Prostate gland (tissue), 2 donors: ENCODE data around the gene SPATA18. TPM values are rescaled to one million over a fixed set of nuclear protein-coding genes. Genes with fewer than 3 reads are reported as not detected.

Experiments
- DNase-seq: peaks from one replicate; pipeline ENCODE4 v3.0.0-alpha.2; 2019; ENCODE audit warnings: low spot score
- H3K27ac ChIP-seq, 2 donors: fragments of 200-600 bp; sonication (generic); 2 replicates each; pipeline ENCODE4 v1.5.1; 2017 to 2019
- H3K27me3 ChIP-seq: fragments of 200-600 bp; sonication (generic); replicated peaks from 2 replicates; pipeline ENCODE4 v1.5.1; 2019; ENCODE audit not compliant: insufficient read depth
- H3K36me3 ChIP-seq, 2 donors: fragments of 200-600 bp; sonication (generic); 1 replicate in 1 of 2; 2 replicates in 1 of 2; pipeline versions ENCODE4 v1.5.1 to v1.8.1; 2017 to 2019
- H3K4me1 ChIP-seq: fragments of 200-600 bp; sonication (generic); replicated peaks from 2 replicates; pipeline ENCODE4 v1.5.1; 2019
- H3K4me3 ChIP-seq, 2 donors: fragments of 200-600 bp; sonication (generic); 2 replicates each; pipeline ENCODE4 v1.5.1; 2017 to 2019
- H3K9me3 ChIP-seq: fragments of 200-600 bp; sonication (generic); 2 replicates; pipeline ENCODE4 v1.5.1; 2017
- CTCF ChIP-seq, 4 experiments: fragments of 200-600 bp in 2 of 4; fragments of 450-650 bp in 2 of 4; sonication (generic) in 2 of 4; IDR thresholded peaks; 1 replicate in 3 of 4; 2 replicates in 1 of 4; pipeline ENCODE4 v1.5.1; 2016 to 2019; ENCODE audit warnings: antibody characterized with exemption in 4 of 4, mild to moderate bottlenecking in 2 of 4, moderate library complexity in 2 of 4
- POLR2A ChIP-seq: fragments of 450-650 bp; IDR thresholded peaks from one replicate; pipeline ENCODE4 v1.6.1; 2016; ENCODE audit warnings: antibody characterized with exemption, mild to moderate bottlenecking
- POLR2AphosphoS5 ChIP-seq: sonication (generic); formaldehyde crosslinking; IDR thresholded peaks from one replicate; pipeline ENCODE4 v1.6.1; 2017; ENCODE audit warnings: antibody characterized with exemption
- WGBS: methylation state at CpG from one replicate; pipeline ENCODE4 v1.1.5; 2018; 5-methylcytosine and 5-hydroxymethylcytosine counted together
- intact Hi-C: fragments of 100-400 bp; cut with DNase I; formaldehyde crosslinking; loops from one replicate; pipeline ENCODE4 v1.14.2; 2022
- total RNA-seq, 2 donors: library from RNA; depleted of rRNA; stranded (reverse); fragments of >200 nt; gene quantifications; one replicate each; pipeline ENCODE4 v1.1.0, GENCODE V29; 2016

The SPATA18 gene
- total RNA-seq, 2 donors from 2014 or later: 8.1 to 16.6 TPM

GRCh38 chr4:52016981-52017380 is 34.1 kb upstream of the SPATA18 start:
- intact Hi-C loops: no loop called here
- DNase-seq: no peak
- Histone ChIP-seq H3K4me1 (no peaks in the 10 kb centered on the region), H3K4me3 (no peak overlapping the region), H3K27me3 (no peaks in the 10 kb centered on the region), H3K9me3 (no peaks in the 10 kb centered on the region), H3K27ac (no peak overlapping the region), H3K36me3 (no peaks in the 10 kb centered on the region)
- TF ChIP-seq POLR2AphosphoS5 (no peak), CTCF (IDR thresholded peaks at IDR 0.05) (no peak), POLR2A (no peak)
- WGBS: 82% methylated on average over 3 of the region's 3 CpGs

GRCh38 chr4:52017814-52018213 is 33.3 kb upstream of the SPATA18 start:
- 83% methylated on average over 1 of the region's 1 CpG for WGBS
- Histone ChIP-seq H3K36me3 (no peaks in the 10 kb centered on the region), H3K4me3 (no peak overlapping the region), H3K9me3 (no peaks in the 10 kb centered on the region), H3K27ac (no peak overlapping the region), H3K4me1 (no peaks in the 10 kb centered on the region), H3K27me3 (no peaks in the 10 kb centered on the region)
- no peak for DNase-seq
- intact Hi-C loops: no loop called here
- TF ChIP-seq CTCF (IDR thresholded peaks at IDR 0.05) (no peak), POLR2AphosphoS5 (no peak), POLR2A (no peak)

GRCh38 chr4:52019936-52020657 is 31.0 kb upstream of the SPATA18 start, which contains the start of gene LRRC66:
Gene LRRC66 (minus strand): TSS chr4:52020363. CDS start chr4:52017613, 2,750 bp downstream.
- H3K27ac ChIP-seq: no peak within 1 kb of the TSS
- intact Hi-C loops: loop anchor here (5.0 kb wide), 1 partner anchor 133 kb away; no protein-coding TSS in a partner anchor
- H3K9me3 ChIP-seq: no peaks in the 10 kb centered on the region
- no peaks in the 10 kb centered on the region for H3K36me3 ChIP-seq
- H3K4me1 ChIP-seq: no peaks in the 10 kb centered on the region
- no peak for TF ChIP-seq POLR2AphosphoS5
- no peak for TF ChIP-seq CTCF (IDR thresholded peaks at IDR 0.05)
- no peak for TF ChIP-seq POLR2A
- no peaks in the 10 kb centered on the region for H3K27me3 ChIP-seq
- no peak for DNase-seq
- H3K4me3 ChIP-seq: no peak within 1 kb of the TSS
- WGBS: 89% methylated on average over 6 of the region's 6 CpGs

GRCh38 chr4:52028970-52029369 is 22.1 kb upstream of the SPATA18 start:
- no peak for TF ChIP-seq POLR2AphosphoS5
- TF ChIP-seq POLR2A: no peak
- no peak for TF ChIP-seq CTCF (IDR thresholded peaks at IDR 0.05)
- H3K4me1 ChIP-seq: no peaks in the 10 kb centered on the region
- intact Hi-C loops: no loop called here

GRCh38 chr4:52032005-52032404 is 19.1 kb upstream of the SPATA18 start:
- TF ChIP-seq CTCF (IDR thresholded peaks at IDR 0.05) (no peak), POLR2A (no peak), POLR2AphosphoS5 (no peak)
- 100% methylated on average over 1 of the region's 1 CpG for WGBS
- DNase-seq: no peak
- Histone ChIP-seq H3K27ac (no peak overlapping the region), H3K9me3 (no peaks in the 10 kb centered on the region), H3K27me3 (no peaks in the 10 kb centered on the region), H3K36me3 (no peaks in the 10 kb centered on the region), H3K4me3 (no peak overlapping the region), H3K4me1 (no peaks in the 10 kb centered on the region)
- intact Hi-C loops: loop anchor here (10.0 kb wide), 1 partner anchor 163 kb away; no protein-coding TSS in a partner anchor

More at GRCh38 chr4:52028970-52029369, 22.1 kb upstream of the SPATA18 start:
- Histone ChIP-seq H3K36me3 (no peaks in the 10 kb centered on the region), H3K27ac (no peak overlapping the region), H3K9me3 (no peaks in the 10 kb centered on the region), H3K4me3 (no peak overlapping the region), H3K27me3 (no peaks in the 10 kb centered on the region)
- no peak for DNase-seq
- 81% methylated on average over 1 of the region's 1 CpG for WGBS
